Measurements from ENCODE around the gene APOA5. TPM values are rescaled to one million over a fixed set of nuclear protein-coding genes. Genes with fewer than 3 reads are reported as not detected.

APOA5 gene
- total and polyA plus RNA-seq, 2 of the 13 experiments (the other 11 are each of a cell fraction or from before 2014, with no cell fraction given), result 44.0 to 49.1 TPM

- TF ChIP-seq ZNF567 (CRISPR knock-in tag; IDR thresholded peaks at IDR 0.05; ENCODE audit: borderline replicate concordance) (no peak), TARDBP (CRISPR knock-in tag; IDR thresholded peaks at IDR 0.05) (no peak), ZNF12 (CRISPR knock-in tag; IDR thresholded peaks at IDR 0.05) (no peak), ZBTB4 (CRISPR knock-in tag; IDR thresholded peaks at IDR 0.05; ENCODE audit: borderline replicate concordance) (0 out of 2 replicates have a peak, but pooled peaks have one; percentile 17), HIVEP1 (CRISPR knock-in tag; IDR thresholded peaks at IDR 0.05) (no peak), STAG1 (CRISPR knock-in tag; IDR thresholded peaks at IDR 0.05) (peak; percentile 61), ZNF615 (CRISPR knock-in tag; IDR thresholded peaks at IDR 0.05; ENCODE audit: borderline replicate concordance) (no peak), SIN3B (IDR thresholded peaks at IDR 0.05; ENCODE audit: low read length) (no peak), BCL6 (CRISPR knock-in tag; IDR thresholded peaks at IDR 0.05) (0 out of 2 replicates have a peak, but pooled peaks have one; percentile 5), MTF2 (CRISPR knock-in tag; IDR thresholded peaks at IDR 0.05; ENCODE audit: borderline replicate concordance) (no peak), ZBTB21 (CRISPR knock-in tag; IDR thresholded peaks at IDR 0.05) (0 out of 2 replicates have a peak, but pooled peaks have one; percentile 30), EP300 (IDR thresholded peaks at IDR 0.05; ENCODE audit: low read depth in 2 of 2, low read length in 2 of 2) (peak in 1 of 2 experiments; percentile 25; a peak in 1 of 4 replicates), EP300 (CRISPR knock-in tag; IDR thresholded peaks at IDR 0.05; ENCODE audit: borderline replicate concordance) (no peak), AFF4 (CRISPR knock-in tag; IDR thresholded peaks at IDR 0.05) (no peak), RFXANK (CRISPR knock-in tag; IDR thresholded peaks at IDR 0.05) (0 out of 2 replicates have a peak, but pooled peaks have one; percentile 82)
- TF ChIP-seq, protein P1, sequence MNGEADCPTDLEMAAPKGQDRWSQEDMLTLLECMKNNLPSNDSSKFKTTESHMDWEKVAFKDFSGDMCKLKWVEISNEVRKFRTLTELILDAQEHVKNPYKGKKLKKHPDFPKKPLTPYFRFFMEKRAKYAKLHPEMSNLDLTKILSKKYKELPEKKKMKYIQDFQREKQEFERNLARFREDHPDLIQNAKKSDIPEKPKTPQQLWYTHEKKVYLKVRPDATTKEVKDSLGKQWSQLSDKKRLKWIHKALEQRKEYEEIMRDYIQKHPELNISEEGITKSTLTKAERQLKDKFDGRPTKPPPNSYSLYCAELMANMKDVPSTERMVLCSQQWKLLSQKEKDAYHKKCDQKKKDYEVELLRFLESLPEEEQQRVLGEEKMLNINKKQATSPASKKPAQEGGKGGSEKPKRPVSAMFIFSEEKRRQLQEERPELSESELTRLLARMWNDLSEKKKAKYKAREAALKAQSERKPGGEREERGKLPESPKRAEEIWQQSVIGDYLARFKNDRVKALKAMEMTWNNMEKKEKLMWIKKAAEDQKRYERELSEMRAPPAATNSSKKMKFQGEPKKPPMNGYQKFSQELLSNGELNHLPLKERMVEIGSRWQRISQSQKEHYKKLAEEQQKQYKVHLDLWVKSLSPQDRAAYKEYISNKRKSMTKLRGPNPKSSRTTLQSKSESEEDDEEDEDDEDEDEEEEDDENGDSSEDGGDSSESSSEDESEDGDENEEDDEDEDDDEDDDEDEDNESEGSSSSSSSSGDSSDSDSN (CRISPR knock-in tag; IDR thresholded peaks at IDR 0.05), result 0 out of 2 replicates have a peak, but pooled peaks have one; percentile 2
These were observed 33.8 kb upstream of the APOA5 start (continued) for GRCh38 chr11:116825434-116825833.

All from HepG2 (cell line).